HG03457 (cell line): ENCODE measurements around the gene SPATS2L.
A peak's percentile ranks its signal among the peaks of the same experiment; 100 is the strongest.

Source experiments
- ATAC-seq: cut with Tn5 transposase; IDR thresholded peaks from one replicate; pipeline ENCODE4 v1.9.1; 2021; ENCODE audit warnings: moderate number of reproducible peaks; ENCODE audit not compliant: unreplicated experiment

The SPATS2L gene

DNA sequence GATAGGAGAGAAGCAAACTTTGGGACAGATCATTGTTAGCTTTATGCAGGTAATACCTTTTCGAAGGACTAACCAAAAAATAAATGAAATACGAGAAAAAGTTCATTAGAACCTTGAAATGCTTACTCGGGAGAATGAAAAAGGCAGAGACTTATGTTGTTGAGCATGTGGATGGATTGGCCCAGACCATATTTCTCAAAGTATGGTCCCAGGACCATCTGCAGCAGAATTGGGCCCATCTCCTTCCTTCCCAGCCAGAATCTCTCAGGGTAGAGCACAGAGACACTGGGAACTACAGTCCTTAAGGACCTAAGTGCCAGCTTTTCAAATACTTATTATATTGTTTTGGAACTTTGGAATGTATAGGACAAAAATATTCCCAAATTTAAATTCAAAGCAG lies 152.6 kb downstream of the SPATS2L start:
- ATAC-seq: no peak

GRCh38 chr2:200461846-200462710 lies 155.6 kb downstream of the SPATS2L start:
- ATAC-seq: no peak

GRCh38 chr2:200463452-200463851 lies 157.0 kb downstream of the SPATS2L start:
- ATAC-seq: no peak

DNA sequence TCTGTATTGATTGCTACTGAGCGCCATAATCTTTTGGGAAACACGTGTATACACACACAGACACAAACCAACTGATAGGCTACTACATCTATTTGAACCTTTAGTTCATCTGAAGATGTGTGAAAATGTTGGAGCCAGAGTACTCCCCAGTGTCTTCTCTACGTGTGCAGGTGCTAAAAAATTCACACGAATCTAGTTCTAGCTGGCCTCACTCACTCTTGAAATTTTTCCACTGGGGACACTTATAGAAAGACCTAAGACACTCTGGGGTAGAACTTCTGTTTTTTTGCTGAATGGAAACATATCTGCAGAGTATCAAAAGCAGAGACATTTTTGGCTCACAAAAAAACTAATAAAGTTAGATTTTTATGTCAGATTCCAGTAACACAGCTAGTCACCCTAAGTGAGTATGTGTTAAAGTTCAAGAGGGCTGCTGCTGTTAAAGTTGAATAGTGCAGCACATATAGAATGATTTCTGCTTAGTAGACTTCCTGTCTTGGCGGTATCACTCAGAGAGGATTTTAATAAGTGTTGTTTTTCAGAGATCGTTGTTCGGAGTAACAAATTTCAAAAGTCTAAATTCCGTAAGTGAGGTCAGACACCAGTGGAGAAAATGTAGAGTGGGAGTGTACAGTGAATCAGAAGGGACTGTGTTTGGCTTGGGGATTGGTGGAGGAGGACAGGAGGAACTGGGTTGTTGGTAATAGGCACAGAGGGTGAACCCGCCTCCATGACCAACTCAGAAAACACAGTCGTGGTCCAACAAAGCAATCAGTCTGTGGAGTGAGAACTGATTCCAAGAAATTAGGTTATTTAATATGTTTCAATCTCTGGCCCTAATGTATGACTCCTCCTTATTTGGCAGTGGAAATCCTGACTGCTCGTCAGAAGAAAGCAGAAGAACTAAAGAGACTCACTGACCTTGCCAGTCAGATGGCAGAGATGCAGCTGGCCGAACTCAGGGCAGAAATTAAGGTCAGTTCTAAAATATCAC lies 160.2 kb downstream of the SPATS2L start:
- no peak for ATAC-seq

GRCh38 chr2:200467806-200468681 lies 161.6 kb downstream of the SPATS2L start:
- no peak for ATAC-seq

- no peak for ATAC-seq
Measured at GRCh38 chr2:200469708-200470211, 163.3 kb downstream of the SPATS2L start.

DNA sequence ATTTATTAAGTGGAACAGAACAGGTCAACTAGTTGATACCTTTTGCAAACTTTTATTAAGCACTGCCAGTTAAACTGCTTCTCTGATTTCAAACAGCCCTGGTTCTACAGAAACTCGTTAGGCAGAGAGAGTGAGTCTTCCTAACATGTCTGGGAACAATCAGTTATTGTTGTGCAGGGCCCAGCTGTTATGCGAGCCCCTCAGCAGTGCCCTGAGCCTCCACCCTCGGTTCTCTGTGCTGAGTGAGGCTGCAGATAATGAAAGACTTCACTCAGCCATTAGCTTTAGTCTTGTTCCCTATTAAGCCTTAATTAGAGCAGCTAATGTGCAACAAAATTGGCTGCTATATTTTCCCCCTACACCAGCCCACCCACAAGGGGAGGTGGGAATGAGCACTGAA lies 163.7 kb downstream of the SPATS2L start:
- ATAC-seq: no peak

DNA sequence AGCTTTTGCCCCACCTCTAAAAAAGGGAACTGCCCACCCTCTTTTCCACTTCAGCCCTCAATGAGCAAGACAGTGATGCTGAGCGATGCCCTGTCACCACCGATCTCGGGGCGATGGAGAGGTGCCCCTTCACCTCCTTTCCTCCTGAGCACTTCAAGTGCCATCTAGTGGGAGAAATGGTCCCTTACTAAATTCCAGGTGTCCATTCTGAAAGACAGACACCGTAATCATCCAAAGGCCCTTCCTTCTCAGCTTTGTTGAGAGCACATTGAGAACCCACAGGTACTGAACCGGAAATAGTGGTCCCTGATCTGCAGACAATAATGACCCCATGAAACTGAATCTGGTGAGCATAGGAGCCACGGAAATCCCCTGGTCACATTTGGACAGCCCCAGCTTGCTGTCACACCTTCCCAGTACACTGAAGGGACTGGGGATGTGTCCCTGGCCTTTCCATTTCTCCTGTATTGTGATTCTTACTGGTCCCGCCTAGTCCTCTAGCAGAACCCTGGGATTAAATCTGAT lies 164.9 kb downstream of the SPATS2L start:
- ATAC-seq: peak; percentile 76

- ATAC-seq: peak; percentile 17
Measured at GRCh38 chr2:200471928-200472645, 165.6 kb downstream of the SPATS2L start.

- no peak for ATAC-seq
Measured at GRCh38 chr2:200472853-200473464, 166.5 kb downstream of the SPATS2L start.

DNA sequence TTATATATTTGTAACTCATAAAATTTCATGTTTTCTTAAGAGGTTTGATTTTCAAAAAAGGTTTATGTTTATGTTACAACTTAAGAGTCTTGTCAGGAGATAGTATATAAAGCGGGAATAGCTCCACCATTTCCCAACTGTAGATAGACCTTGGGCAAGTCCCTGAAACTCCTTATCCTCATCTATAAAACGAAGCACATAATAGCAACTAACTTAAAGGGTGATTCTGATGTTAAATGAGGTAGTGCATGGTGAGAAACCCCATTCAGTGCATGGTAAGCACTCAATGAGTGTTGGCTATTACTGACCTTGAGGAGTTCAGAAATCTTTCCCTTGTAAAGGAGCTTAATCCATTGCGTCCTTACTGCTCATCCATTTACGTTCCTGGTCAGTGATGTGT lies 169.3 kb downstream of the SPATS2L start:
- ATAC-seq: no peak

GRCh38 chr2:200476836-200477235 lies 170.3 kb downstream of the SPATS2L start:
- ATAC-seq: no peak

- no peak for ATAC-seq
Measured at GRCh38 chr2:200477667-200478131, 171.2 kb downstream of the SPATS2L start.

GRCh38 chr2:200479692-200480265 lies 173.3 kb downstream of the SPATS2L start:
- ATAC-seq: no peak

DNA sequence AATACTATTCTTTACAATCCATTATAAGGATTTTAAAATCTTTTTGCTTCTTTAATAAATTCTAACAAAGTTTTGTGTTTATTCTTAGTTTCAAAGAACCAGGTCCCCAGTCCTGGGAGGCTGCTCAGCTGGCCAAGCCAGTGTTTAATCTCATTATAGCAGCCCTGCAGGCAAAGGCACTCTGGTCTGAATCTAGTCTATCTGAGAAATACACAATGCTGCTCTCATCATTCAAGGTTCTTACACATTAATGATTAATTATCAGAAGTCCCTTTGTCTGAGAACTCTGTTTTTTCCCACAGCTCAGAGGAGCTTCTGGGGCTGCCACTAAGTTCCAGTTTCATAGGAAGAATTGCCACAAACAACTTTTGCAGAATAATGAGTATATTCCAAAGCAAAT lies 175.7 kb downstream of the SPATS2L start:
- peak; percentile 70 for ATAC-seq

GRCh38 chr2:200483729-200484198 lies 177.3 kb downstream of the SPATS2L start:
- ATAC-seq: no peak

DNA sequence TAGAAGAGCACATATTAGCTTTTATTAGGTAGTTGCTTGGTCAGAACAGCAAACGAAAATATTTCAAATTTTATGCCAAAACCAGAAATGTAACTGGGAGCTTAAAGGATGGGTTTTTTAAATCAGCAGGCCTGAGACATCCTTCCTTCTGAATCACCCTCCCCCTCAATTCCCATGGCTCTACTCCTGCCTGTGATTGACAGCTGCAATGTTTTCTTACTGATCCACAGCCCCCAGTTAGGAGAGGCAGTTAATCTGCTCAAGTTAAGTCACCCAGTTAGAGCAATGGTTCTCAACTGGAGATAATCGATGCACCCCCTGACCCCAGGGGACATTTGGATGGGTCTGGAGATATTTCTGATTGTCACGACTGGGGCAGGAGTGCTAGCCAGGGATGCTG lies 178.4 kb downstream of the SPATS2L start:
- ATAC-seq: no peak

- no peak for ATAC-seq
Measured at GRCh38 chr2:200486529-200486928, 180.0 kb downstream of the SPATS2L start.

DNA sequence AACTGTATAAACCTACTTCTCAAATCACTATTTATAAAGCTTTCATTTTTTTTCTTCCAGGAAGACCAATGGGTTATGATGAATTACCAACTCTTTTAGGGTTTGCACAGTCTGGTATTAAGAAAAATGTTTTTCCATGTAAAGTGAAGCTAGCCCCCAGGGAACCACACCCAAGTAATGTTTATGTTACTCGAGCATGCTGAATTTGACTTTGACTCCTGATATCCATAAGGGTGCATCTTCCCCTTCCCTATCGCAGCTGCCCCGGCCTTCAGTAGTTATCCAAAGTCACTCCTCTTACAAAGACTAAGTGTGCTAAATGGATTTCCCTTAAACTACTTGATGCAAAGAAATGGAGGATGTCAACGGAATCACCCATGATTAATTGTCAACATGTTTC lies 181.7 kb downstream of the SPATS2L start:
- ATAC-seq: no peak
